AG04449 (cell line): ENCODE results near the gene STMN3.

Experiments used
- CTCF ChIA-PET: fragments of 350-600 bp; formaldehyde crosslinking; extraction: SDS; loops from one replicate; lab custom pipeline; 2021; ENCODE audit warnings: antibody characterized with exemption; lab: Yijun Ruan, JAX
- POLR2A ChIA-PET: fragments of 400-600, 350-600 bp; formaldehyde crosslinking; extraction: SDS; loops from one replicate; lab custom pipeline; 2020; ENCODE audit warnings: antibody characterized with exemption, inconsistent platforms; lab: Yijun Ruan, JAX
- DNase-seq: peaks from one replicate; pipeline ENCODE4 v3.0.0-alpha.2; 2010; ENCODE audit warnings: low read depth, low spot score
- H3K4me3 ChIP-seq: 2 replicates; pipeline ENCODE4 v1.5.1; 2011; ENCODE audit warnings: low read depth, mild to moderate bottlenecking, control low read depth, low read length
- TF ChIP-seq, protein P1 (sequence below): IDR thresholded peaks from one replicate; pipeline ENCODE4 v1.5.1; 2011; ENCODE audit warnings: mild to moderate bottlenecking, moderate library complexity, low read length, control low read depth, inconsistent platforms; ENCODE audit not compliant: insufficient read depth; ENCODE audit errors: missing control alignments

STMN3 gene

DNA sequence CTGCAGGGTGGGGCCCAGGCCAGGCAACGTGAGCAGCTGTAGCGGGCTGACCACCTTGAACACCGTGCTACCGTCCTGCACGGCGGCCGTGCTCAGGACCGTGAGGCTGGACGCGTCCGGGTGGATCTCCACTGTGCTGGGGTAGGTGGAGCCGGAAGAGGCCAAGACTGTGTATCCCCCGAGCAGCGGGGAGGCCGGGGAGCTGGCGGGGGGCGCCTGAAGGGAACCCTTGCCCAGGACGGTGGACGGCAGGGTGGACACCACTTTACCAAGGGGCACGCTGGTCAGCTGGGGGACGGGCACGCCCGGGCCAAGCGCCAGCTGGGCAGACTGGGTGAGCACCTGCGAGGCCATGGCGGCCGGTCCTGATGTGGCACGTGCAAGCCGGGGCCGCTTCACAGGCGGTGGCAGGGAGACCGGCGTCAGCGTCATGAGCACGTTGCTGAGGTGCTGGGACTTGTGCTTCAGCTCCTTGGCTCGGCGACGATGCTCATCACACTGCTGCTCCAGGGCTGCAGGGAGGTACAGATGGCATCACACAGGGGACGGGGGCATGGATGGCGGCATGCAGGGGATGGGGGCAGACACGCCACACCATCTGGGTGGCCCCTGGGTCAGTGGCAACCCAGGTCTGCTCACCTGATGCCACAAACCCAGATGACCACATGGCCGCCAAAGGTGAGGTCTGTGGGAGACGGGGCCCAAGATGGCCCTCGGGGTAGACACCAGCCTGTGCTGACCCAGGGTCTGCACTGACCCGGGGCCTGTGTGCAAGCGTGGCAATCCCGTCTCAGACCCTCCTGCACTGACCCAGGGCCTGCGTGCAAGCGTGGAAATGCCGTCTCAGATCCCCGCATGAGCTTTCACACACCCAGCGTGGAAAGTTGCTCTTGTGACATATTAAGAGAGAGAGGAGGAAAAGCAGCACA is 62.7 kb downstream of the STMN3 start:
- TF ChIP-seq, protein P1, sequence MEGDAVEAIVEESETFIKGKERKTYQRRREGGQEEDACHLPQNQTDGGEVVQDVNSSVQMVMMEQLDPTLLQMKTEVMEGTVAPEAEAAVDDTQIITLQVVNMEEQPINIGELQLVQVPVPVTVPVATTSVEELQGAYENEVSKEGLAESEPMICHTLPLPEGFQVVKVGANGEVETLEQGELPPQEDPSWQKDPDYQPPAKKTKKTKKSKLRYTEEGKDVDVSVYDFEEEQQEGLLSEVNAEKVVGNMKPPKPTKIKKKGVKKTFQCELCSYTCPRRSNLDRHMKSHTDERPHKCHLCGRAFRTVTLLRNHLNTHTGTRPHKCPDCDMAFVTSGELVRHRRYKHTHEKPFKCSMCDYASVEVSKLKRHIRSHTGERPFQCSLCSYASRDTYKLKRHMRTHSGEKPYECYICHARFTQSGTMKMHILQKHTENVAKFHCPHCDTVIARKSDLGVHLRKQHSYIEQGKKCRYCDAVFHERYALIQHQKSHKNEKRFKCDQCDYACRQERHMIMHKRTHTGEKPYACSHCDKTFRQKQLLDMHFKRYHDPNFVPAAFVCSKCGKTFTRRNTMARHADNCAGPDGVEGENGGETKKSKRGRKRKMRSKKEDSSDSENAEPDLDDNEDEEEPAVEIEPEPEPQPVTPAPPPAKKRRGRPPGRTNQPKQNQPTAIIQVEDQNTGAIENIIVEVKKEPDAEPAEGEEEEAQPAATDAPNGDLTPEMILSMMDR = no peak
- no peak overlapping the region for H3K4me3 ChIP-seq
- no peak for DNase-seq
- ChIA-PET POLR2A (no interaction called here), CTCF (no interaction called here)
